ENCODE data around the gene MCOLN2.
A peak's percentile ranks its signal among the peaks of the same experiment; 100 is the strongest.

Gene MCOLN2

DNA sequence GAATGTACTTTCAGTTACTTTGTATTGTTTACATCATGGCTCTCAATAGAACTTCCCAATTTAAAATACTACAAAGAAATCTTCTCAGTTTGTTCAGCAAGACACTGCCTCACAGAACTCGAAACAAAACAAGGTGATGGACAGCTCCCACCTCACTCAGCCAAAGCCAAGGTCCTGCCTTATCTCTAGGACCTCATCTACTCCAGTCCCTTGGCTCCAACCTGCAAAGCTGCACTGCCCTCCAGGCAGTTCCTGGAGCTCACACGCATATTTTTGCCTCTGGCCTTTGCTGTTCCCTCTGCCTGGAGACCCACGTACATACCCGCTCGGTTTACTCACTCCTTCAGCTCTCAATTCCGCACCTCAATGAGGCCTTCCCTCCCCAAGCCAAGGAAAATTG, 40.3 kb downstream of the MCOLN2 start:
- TF ChIP-seq, protein P1, sequence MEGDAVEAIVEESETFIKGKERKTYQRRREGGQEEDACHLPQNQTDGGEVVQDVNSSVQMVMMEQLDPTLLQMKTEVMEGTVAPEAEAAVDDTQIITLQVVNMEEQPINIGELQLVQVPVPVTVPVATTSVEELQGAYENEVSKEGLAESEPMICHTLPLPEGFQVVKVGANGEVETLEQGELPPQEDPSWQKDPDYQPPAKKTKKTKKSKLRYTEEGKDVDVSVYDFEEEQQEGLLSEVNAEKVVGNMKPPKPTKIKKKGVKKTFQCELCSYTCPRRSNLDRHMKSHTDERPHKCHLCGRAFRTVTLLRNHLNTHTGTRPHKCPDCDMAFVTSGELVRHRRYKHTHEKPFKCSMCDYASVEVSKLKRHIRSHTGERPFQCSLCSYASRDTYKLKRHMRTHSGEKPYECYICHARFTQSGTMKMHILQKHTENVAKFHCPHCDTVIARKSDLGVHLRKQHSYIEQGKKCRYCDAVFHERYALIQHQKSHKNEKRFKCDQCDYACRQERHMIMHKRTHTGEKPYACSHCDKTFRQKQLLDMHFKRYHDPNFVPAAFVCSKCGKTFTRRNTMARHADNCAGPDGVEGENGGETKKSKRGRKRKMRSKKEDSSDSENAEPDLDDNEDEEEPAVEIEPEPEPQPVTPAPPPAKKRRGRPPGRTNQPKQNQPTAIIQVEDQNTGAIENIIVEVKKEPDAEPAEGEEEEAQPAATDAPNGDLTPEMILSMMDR (IDR thresholded peaks at IDR 0.05; ENCODE audit: low read depth, low read length), result no peak
- H3K4me3 ChIP-seq (ENCODE audit: low read depth, low read length), result no peak overlapping the region

DNA sequence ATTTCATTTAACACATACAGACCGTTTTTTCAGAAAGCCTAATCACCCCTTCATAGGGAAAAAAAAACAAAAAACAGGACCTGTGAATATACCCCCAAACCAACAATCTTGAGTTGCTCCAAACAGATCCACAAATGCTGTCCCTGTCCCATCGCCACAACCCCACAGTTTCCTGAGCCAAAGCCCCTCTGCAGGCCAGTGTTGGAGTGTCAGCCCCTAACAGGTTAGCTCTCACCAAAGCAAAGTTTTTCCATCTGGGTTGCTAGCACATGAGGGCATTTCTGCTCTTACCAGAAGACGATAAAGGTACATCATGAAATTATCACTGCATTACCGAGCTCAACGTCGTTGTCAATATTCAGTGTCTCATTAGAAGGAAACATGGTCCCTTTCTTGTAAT, 40.8 kb downstream of the MCOLN2 start:
- TF ChIP-seq, protein P1 (IDR thresholded peaks at IDR 0.05; ENCODE audit: low read depth, low read length), result no peak
- H3K4me3 ChIP-seq (ENCODE audit: low read depth, low read length), result no peak overlapping the region

DNA sequence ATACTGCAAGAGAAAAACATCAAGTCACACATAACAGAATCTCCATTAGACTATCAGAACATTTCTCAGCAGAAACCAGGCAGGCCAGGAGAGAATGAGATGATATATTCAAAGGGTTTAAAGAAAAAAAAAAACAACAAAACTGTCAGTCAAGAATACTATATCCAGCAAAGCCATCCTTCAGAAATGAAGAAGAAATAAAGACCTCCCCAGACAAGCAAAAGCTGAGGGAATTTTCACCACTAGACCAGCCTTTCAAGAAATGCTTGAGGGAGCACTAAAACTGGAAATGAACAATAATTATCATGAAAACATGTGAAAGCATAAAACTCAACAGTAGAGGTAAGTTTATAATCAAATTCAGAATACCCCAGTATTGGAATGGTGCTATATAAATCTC, 47.2 kb downstream of the MCOLN2 start:
- TF ChIP-seq, protein P1 (IDR thresholded peaks at IDR 0.05; ENCODE audit: low read depth, low read length), result no peak

DNA sequence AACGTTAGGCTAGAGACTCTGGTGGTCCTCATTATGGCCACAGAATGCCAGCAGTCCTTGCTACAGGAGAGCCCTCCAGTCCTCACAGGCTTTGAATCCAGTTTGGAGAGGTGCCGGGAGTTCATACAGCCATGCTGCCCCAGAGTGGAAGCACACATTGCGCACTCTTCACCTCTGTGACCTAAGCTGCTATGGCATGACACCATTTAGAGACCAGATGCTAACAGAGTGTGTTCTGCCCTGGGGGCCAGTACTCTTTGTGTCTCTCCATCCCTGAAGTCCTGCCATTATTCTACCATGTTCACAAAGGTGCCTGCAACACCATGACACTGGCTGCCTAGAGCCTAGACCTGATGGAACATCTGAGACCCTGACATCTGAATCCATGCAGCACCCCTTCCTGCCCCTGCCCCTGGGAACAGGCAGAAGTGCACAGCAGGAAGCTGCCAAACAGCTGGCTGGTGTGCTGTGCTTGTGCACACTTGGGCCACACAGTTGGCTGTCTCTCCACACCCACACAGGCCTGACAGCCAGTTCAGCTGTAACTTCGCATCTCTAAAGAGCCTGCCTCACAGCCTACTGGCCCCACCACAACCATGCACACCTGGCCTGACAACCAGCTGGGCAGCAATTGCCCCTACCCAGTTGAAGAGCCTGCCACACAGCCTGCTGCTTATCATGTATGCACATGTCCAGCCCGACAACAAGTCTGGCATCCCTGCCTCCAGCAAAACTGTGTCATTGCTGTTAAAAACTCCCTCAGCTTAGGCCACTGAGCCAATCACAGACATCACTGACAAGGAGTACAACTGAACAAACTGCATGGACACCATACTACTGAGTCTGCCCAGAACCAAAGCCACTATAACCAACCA, 49.1 kb downstream of the MCOLN2 start:
- no peak overlapping the region for H3K4me3 ChIP-seq (ENCODE audit: low read depth, low read length)
- TF ChIP-seq, protein P1 (IDR thresholded peaks at IDR 0.05; ENCODE audit: low read depth, low read length), result no peak

More for the DNA sequence above, 47.2 kb downstream of the MCOLN2 start:
- no peak overlapping the region for H3K4me3 ChIP-seq (ENCODE audit: low read depth, low read length)

DNA sequence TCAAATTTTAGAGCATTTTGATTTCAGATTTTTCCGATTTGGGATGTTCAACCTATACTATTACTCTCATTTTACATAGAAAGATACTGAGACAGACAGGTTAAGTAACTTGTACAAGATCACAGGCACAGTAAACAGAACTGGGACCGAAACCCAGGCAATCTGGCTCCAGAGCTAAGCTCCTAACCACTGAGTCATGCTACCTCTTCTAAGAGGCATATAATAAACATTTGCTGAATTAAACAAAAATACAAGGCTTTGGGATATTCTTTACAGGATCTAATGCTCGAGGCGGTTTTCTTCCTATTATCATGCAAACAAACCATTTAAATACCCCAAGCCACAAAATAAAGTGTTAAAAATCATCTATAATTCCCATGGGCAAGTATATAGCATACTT, 50.3 kb downstream of the MCOLN2 start:
- H3K4me3 ChIP-seq (ENCODE audit: low read depth, low read length), result no peak overlapping the region
- TF ChIP-seq, protein P1 (IDR thresholded peaks at IDR 0.05; ENCODE audit: low read depth, low read length), result no peak

DNA sequence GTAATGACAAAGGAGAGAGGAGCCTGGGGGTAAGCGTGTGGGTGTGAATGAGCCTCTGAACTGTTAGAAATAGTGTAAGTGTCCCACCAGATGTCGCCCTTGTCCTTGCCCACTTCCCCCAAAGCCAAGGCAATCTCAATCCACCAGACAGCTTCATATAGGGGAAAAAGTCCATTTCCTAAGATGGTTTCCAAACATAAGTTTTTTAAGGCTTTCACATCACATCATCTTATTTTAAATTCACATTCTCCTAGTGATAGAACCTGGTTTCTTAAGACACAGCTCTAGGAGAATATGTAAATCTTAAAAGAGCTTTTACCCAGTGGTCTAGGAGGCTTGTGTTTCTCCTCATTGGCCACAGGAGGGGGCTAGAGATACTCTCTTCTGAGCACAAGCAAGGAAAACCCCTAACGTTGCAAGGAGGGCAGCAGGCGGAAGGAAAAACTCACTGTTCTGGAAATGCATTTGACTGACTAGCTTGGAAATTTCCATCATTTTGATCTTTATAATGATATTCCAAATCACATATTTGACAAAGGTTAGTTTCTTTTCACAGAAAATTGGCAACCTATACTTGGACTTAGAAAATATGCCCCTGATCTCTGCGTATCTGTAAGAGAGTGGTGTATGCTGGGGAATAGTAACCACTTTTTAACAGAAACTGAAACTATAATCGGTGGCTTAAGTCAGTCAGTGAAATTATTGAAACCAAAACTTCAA, 52.0 kb downstream of the MCOLN2 start:
- peak overlapping the region; percentile 44 for H3K4me3 ChIP-seq (ENCODE audit: low read depth, low read length)
- TF ChIP-seq, protein P1 (IDR thresholded peaks at IDR 0.05; ENCODE audit: low read depth, low read length), result peak; percentile 73

DNA sequence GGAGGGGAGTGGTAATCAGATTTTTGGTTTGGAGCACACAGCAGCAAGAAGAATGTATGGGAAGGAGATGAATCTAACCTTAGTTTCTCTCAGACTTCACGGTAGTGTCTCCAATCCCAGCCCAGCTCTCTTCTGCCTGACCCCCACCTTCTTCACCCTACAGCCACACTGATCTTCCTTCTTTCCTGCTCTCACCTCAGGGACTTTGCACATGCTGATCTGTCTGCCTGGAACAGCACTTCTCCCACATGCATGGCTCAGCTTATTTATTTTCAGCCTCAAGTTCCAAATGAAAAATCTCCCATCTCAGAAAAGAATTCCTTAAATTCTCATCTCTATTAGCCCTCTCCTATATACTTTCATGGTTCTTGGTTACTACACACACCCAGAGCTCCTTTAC, 55.1 kb downstream of the MCOLN2 start:
- no peak overlapping the region for H3K4me3 ChIP-seq (ENCODE audit: low read depth, low read length)
- TF ChIP-seq, protein P1 (IDR thresholded peaks at IDR 0.05; ENCODE audit: low read depth, low read length), result no peak

All from WI38 (cell line).